DND-41 (cell line): ENCODE measurements around the gene CELF1.
A peak's percentile ranks its signal among the peaks of the same experiment; 100 is the strongest.

Source experiments
- CTCF ChIP-seq: IDR thresholded peaks from 2 replicates; pipeline ENCODE4 v1.5.1; 2012; ENCODE audit warnings: borderline replicate concordance, low read length, moderate library complexity, mild to moderate bottlenecking; ENCODE audit not compliant: poor library complexity, severe bottlenecking; ENCODE audit errors: extremely low read depth
- EZH2 ChIP-seq: IDR thresholded peaks from 3 replicates; pipeline ENCODE4 v1.6.1; 2012; ENCODE audit warnings: borderline replicate concordance, low read depth, mild to moderate bottlenecking, moderate library complexity, low read length, inconsistent platforms; ENCODE audit not compliant: severe bottlenecking

GRCh38 chr11:47552566-47553405, at the start of gene CELF1:
- TF ChIP-seq CTCF (peak; percentile 95), EZH2 (no peak)
